ENCODE results near the gene SLC22A3. TPM values are rescaled to one million over a fixed set of nuclear protein-coding genes. Genes with fewer than 3 reads are reported as not detected.

Gene SLC22A3
- total RNA-seq, 1 experiment from 2014 or later = 2.9 TPM

DNA sequence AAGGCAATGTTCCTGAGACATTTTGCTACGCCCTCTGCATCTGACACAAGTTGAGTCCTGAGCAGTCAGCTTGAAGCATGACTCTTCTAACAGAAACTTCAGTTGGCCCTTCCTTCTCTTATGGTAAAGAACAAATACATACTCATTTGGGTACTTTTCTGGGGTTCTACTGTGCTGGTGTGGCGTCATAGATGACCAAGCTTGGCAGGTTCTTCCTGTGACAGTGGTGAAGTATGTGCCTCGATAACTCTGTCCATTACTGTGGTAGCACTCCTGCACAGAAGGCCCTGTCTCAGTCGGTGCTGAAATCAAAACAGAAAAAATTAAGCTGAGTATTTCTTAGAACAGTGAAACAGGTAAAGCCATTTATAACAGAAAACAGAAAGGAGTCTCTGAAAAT is 152.5 kb downstream of the SLC22A3 start:
- DNase-seq (ENCODE audit: low spot score) = no peak

Other genes starting within 250 kb of the SLC22A3 start
- gene SLC22A1, start 226.6 kb upstream of the SLC22A3 start, total RNA-seq (2014; rRNA removed; shearing (Covaris generic)) = 0.47 and 0.56 TPM in 2 replicates
- 0.63 TPM in 1 of 2 replicates, not detected in the other for gene SLC22A2, start 89.6 kb upstream of the SLC22A3 start, total RNA-seq (2014; rRNA removed; shearing (Covaris generic))

Measured in HT-29 (cell line).